ENCODE measurements around the gene ODR4.

GRCh38 chr1:186420311-186420710 is 44.7 kb downstream of the ODR4 start:
- no peak for TF ChIP-seq GATA2 (IDR thresholded peaks at IDR 0.05; ENCODE audit: low read depth, low read length)
- TF ChIP-seq GATA3 (IDR thresholded peaks at IDR 0.05; ENCODE audit: low read depth, low read length), result no peak

All from SH-SY5Y (cell line).